GM10266 (cell line): ENCODE data around the gene FAM53C.

Experiments
- DNase-seq: peaks from one replicate; pipeline ENCODE4 v3.0.0; 2012; ENCODE audit errors: extremely low spot score
- TF ChIP-seq, protein P1 (sequence below): IDR thresholded peaks from 2 replicates; pipeline ENCODE4 v1.5.1; 2012; ENCODE audit warnings: mild to moderate bottlenecking, low read depth; ENCODE audit not compliant: control insufficient read depth, insufficient read depth; ENCODE audit errors: missing control alignments

The FAM53C gene

DNA sequence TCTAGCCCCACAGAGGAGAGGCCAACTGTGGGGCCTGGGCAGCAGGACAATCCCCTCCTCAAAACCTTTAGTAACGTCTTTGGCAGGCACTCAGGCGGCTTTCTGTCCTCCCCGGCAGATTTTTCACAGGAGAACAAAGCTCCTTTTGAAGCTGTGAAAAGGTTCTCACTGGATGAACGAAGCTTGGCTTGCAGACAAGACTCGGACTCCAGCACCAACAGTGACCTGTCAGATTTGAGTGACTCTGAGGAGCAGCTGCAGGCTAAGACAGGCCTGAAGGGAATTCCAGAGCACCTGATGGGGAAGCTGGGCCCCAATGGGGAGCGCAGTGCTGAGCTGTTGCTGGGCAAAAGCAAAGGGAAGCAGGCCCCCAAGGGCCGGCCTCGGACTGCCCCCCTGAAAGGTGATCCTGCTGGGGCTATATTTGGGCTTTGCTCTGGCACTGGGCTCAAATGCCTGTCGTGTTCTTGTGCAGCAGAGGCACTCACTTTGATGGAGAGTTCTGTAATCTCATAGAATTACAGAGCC is 53.9 kb downstream of the FAM53C start:
- TF ChIP-seq, protein P1, sequence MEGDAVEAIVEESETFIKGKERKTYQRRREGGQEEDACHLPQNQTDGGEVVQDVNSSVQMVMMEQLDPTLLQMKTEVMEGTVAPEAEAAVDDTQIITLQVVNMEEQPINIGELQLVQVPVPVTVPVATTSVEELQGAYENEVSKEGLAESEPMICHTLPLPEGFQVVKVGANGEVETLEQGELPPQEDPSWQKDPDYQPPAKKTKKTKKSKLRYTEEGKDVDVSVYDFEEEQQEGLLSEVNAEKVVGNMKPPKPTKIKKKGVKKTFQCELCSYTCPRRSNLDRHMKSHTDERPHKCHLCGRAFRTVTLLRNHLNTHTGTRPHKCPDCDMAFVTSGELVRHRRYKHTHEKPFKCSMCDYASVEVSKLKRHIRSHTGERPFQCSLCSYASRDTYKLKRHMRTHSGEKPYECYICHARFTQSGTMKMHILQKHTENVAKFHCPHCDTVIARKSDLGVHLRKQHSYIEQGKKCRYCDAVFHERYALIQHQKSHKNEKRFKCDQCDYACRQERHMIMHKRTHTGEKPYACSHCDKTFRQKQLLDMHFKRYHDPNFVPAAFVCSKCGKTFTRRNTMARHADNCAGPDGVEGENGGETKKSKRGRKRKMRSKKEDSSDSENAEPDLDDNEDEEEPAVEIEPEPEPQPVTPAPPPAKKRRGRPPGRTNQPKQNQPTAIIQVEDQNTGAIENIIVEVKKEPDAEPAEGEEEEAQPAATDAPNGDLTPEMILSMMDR, result no peak
- no peak for DNase-seq
